Central memory CD8-positive, alpha-beta T cell (primary cell): ENCODE measurements around the gene TET1.

Source experiments
- ATAC-seq: fragments of 150-1000 bp; cut with Tn5 transposase; replicated peaks from 2 replicates; pipeline ENCODE4 v1.10.0; 2022; ENCODE audit warnings: mild to moderate bottlenecking, moderate FRiP score, moderate number of reproducible peaks; ENCODE audit not compliant: poor library complexity, severe bottlenecking; ENCODE audit errors: extremely low read depth
- DNase-seq, 2 donors: peaks; one replicate each; pipeline ENCODE4 v3.0.0; 2021; ENCODE audit warnings: low spot score in 2 of 2
- H3K27ac Mint-ChIP-seq: one replicate; pipeline ENCODE4 v1.8.0; 2022; ENCODE audit warnings: low read depth, mild to moderate bottlenecking, moderate library complexity, mixed read lengths
- H3K27me3 Mint-ChIP-seq: one replicate; pipeline ENCODE4 v1.8.0; 2022; ENCODE audit warnings: mixed read lengths
- H3K36me3 Mint-ChIP-seq: one replicate; pipeline ENCODE4 v1.8.0; 2022; ENCODE audit warnings: mild to moderate bottlenecking, moderate library complexity, mixed read lengths; ENCODE audit not compliant: insufficient read depth
- H3K4me1 Mint-ChIP-seq: one replicate; pipeline ENCODE4 v1.8.0; 2022; ENCODE audit warnings: mixed read lengths
- H3K4me3 Mint-ChIP-seq: one replicate; pipeline ENCODE4 v1.8.0; 2022; ENCODE audit warnings: mild to moderate bottlenecking, moderate library complexity, mixed read lengths
- H3K9me3 Mint-ChIP-seq: one replicate; pipeline ENCODE4 v1.8.0; 2022; ENCODE audit warnings: mixed read lengths

The TET1 gene

GRCh38 chr10:68742397-68742796, 182.3 kb downstream of the TET1 start:
- ATAC-seq (no peak), DNase-seq (no peak)
- H3K4me1 Mint-ChIP-seq: peaks cover 9% of the 10 kb centered on the region
- peaks cover 76% of the 10 kb centered on the region for H3K36me3 Mint-ChIP-seq
- no peak overlapping the region for H3K4me3 Mint-ChIP-seq
- no peak overlapping the region for H3K27ac Mint-ChIP-seq
- H3K27me3 Mint-ChIP-seq: no peaks in the 10 kb centered on the region
- no peaks in the 10 kb centered on the region for H3K9me3 Mint-ChIP-seq
